Daoy (cell line): Measurements from ENCODE around the gene COTL1. TPM values are rescaled to one million over a fixed set of nuclear protein-coding genes. Genes with fewer than 3 reads are reported as not detected.
A peak's percentile ranks its signal among the peaks of the same experiment; 100 is the strongest.

Experiments used
- DNase-seq: peaks from one replicate; pipeline ENCODE4 v3.0.0-alpha.2; 2015; ENCODE audit warnings: low read depth
- total RNA-seq: library from RNA; depleted of rRNA; stranded (reverse); fragments of >200 nt; shearing (Covaris generic); gene quantifications from 2 replicates; pipeline ENCODE4 v1.2.3, GENCODE V29; 2014

Gene COTL1
- total RNA-seq, 1 experiment from 2014 or later, result 128 TPM

DNA sequence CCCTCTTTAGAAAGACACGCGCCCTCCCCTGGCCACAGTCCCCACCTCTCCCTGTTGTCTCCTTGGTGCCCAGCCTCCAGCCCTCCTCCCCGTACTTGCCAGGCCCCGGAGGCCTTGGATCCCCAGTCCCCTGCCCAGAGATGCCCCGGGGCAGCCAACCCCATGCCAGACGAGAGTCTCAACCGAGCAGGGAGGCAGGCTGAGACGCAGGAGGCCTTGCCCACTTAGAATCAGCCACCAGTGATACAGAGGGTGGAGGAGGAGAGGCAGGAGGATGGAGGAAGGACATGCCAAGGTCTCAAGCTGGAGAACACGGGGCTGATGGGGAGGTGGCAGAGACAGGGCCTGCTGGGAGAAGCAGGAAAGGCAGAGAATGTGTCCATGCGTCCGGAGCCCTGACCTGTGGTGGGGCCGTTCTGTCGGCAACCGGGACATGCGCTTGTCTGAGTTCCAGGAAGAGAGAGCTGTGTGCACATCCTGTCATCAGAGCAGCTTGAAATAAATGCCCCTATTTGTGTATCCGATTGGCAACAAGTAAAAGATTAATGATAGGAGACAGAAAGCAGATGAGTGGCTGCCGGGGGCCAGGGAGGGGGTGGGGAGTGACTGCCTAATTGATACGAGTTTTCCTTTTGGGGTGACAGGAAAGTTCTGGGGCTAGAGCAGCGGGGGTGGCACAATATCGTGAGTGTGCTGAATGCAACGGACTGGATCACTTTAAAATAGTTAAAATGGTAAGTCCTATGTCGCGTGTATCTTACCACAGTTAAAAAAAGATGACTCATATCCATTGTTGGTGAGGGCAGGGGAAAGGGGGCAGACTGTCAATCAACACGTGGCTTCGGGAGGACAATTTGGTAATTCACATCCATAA is 68.7 kb downstream of the COTL1 start:
- no peak for DNase-seq

DNA sequence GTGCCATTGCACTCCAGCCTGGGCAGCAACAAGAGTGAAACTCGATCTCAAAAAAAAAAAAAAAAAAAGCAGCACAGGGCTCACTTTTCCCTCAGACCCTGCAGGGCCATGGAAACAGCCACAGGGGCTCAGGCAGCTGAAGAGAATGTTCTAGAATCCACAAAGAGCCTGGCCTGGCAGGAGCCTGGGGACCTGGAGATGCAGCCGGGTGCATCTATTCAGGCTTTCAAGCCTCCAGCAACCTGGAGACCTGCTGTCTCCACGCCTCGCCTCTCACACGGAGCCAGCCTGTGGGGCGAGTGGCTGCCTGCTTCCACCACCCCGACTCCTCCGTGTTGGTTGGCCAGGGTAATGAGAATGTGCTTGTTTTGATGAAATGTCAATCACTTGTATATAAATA is 69.4 kb downstream of the COTL1 start:
- no peak for DNase-seq

DNA sequence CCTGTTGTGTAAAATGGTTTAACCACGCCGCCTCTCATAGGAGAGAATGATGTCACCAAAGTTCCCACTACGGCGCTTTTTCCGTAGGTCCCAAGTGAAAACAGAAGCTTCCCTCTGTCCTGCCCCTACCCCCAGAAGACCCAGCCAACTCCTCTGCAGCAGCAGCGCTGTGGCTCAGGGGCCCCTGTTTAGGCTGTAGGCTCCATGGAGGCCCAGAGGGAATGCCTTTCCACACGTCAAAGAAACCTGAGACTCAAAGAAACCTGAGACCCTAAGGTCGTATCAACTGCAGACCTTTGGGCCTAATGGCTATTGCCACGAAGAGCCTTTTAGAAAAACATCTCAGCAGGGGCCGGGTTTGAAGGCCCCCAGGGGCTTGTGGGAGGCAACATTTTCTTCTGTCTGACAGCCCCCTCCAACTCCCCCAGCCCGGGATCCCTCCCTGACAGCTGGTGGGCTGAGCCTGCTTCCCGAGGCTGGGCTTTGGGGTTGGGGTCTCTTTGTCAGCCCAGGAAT is 70.3 kb downstream of the COTL1 start:
- DNase-seq, result no peak

DNA sequence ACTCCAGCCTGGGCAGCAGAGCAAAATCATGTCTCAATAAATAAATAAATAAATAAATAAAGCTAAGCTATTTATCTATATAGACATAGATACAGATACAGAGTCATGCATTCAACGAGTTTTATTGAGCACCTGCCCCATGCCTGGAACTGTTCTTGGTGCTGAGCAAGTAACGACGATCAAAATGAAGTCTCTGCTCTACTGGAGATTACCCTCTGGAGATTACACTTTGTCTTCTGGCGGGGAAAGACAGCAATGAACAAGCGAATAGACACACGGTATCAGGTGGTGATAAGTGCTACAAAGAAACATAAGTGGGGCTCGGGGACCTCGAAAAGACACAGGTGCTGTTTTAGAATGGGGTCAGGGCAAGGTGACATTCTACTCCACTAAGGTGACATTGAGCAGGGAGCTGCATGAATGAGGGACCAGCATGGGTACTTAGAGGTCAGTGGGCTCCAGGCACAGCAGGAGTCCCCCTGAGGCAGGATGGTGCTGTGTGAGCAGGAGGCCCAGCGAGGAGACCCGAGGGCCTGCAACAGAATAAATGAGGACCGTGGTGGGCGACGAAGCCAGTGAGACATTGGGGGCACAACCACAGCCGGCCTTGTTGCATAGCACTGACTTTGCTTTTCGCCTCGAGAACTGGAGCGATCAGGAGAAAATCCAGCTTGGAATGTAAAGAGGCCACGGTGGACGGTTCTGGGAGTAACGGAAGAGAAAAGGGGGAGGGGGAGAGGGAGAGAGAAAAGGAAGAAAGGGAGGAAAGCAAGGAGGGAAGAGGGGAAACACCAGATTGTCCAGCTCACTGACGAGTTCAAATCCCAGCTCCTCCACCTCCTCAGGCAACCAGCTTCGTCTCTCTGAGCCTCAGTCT is 71.0 kb downstream of the COTL1 start:
- no peak for DNase-seq

DNA sequence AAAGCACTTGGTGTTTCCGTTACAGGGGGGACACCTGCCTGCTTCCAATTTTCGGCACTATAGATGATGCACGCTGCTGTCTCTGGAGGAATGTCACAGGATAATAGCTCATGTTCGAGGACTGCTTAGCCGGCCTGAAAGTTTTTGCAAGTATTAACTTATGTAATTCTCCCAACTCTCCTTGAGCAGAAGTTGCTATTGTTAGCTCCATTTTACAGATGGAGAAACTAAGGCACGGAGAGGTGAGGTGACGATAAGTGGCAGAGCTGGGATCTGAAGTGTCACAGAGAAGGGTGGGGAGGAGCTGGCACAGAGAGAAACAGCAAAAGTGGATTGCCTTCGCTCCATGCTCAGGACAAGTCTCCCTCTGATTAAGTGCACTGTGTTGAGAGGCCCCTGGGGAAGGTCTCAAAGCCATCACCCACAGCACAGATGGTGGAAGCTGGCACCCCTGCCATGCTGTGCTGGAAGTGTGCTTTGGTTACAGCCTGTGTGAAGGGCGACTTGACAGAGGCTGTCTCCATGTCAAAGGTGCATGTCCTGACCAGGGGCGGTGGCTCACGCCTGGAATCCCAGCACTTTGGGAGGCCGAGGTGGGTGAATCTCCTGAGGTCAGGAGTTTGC is 72.7 kb downstream of the COTL1 start:
- DNase-seq, result no peak

DNA sequence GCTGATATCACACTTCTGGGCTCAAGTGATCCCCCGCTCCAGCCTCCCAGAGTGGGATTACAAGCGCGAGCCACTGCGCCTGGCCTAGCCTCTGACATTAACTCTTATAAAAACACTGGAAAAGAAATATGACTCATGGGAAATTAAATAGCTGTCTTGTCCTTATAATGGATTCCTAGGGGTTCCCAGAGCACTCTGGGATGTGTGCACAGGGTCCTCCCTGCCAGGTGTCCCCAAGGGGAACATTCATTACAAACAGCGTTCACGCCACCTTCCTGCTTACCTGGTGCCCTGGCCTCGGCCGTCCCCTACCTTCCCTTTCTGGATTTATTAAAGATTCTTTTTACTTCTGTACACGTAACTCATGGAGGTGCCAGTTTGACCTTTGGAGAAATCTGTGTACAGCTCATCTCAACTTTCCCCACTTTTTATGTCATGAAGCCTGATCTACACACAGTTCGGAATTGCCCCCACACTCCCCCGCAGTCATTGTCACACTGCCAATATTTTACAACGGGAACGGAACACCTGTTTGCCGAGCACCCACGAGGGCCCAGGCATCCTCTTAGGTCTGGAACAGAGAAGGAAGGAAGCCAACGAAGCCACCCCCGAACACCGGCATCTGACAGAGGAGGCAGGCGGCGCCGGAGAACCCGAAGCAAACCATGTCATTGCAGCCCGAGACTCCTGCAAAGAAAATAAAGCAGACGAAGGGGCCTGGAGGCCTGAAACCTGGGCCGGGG is 73.7 kb downstream of the COTL1 start:
- DNase-seq, result no peak

DNA sequence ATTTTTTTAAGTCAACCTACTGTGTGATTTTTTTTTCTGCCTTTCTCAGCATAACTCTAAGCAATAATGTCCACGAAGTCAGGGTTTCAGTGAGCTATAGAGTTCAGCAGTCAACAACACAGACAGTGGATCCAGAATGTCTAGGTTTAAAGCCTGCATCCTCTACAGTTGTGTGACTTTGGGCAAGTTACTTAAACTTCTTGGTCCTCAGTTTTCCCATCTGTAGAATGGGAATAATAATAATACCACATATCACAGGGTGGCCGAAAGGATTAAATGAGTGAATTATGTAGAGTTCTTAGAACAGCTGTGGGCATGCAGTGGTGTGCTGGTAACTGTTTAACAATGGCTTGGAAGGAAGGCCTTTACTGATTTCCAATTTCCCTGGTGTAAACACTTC is 74.6 kb downstream of the COTL1 start:
- DNase-seq, result no peak

DNA sequence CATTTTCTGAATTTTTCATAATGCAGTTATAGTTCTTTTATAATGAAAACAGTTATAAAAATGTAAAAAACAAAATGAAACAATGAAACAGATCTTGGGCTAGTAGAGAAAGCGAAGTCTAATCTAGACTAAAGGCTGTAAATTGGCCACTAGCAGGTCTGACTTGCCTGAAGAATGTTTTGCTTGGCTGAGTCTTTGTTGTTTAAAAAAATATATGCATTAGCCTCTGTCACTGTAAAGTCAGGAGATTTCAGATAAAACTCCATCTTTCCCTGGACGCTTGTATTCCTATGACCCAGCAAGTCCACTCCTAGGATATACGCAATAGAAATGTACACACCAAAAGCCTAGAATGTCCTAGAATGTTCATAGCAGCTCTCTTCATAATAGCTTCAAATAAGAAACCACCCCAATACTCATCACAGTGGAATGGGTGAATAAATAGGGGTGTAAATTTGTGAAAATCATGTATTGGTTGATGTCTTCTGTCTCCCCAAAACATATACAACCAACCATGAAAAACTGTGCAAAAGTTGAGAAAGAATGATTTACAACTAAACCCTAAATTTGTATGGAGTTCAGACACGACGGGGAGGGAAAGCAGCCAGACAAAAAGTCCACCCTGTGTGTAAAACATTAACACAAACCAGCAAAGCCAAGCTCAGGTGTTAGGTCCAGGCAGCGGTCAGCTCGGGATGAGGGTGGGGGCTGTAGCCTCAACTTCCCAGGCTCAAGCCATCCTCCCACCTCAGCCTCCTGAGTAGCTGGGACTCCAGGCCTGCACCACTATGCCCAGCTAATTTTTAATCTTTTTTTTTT is 75.7 kb downstream of the COTL1 start:
- no peak for DNase-seq

DNA sequence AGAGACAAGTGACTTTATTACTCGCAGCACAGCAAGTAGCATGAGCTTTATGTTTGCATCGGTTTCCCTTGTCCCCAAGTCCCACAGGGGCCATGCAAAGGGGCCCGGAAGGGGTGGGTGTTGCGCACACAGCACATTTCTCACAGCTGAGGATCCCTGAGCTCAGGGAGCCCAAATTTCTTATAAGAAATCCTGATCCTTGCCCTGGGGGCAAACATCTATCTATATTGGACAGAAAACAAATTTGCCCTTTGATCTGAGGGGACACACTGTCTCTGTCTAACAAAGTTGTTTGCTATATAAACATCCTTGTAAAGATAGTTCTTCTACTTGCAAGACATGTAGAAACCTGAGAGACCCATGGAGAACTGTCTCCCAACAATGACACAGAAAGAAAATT is 77.7 kb downstream of the COTL1 start:
- DNase-seq, result no peak

DNA sequence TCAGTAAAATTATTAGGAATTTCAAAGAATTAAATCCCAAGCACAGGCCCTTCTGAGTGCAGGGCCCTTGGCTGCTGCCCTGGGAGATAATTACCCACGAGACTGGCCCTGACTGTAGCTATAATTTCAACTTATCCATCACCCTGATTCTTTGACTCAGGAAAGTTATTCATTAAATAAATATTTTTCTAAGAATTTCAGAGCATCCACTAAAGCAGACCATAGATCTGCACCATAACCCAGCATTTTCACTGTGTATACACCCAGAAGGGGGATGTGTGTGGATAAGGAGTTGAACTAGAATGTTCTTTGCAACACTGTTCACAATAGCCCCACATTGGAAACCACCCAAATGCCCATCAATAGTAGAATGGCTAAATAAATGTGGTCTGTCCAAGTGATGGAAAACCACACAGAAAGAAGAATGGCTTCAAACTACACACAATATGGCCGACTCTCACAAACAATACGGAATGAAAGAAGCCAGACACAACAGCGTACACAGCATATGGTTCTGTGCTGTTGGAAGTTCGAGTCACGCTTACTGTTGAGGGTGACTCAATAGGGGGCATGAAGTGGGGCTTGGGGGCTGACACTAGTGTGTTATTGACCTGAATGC is 79.5 kb downstream of the COTL1 start:
- no peak for DNase-seq

DNA sequence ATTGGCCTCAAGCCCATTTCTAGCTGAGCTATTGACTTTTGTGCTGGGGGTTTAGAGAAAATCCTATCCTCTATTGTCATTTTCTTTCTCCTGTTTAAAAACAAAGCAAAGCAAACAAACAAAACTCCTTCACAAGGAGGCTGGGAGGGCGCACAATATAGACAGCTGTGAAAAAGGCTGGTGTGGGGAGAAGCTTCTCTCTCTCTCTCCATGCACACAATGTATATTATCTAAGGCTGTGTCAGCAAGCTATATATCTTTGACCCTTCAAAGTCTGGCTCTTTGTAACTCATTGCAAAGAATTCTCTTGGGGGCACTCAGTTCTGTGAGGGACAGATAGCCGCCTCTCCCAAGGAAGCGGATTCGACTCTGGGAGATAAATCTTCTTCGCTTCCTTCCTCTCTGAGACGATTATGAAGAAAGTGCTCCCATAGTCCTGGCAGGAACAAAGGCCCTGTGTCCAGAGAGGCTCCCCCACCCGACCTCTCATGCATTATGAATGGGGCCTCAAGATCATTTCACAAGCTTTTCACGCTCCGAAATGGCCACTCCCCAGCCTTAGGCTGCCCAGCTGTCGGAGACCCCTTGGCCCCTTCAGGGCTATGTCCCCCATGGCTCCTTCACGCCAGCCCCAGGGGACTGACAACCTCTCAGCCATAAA is 80.3 kb downstream of the COTL1 start:
- no peak for DNase-seq

DNA sequence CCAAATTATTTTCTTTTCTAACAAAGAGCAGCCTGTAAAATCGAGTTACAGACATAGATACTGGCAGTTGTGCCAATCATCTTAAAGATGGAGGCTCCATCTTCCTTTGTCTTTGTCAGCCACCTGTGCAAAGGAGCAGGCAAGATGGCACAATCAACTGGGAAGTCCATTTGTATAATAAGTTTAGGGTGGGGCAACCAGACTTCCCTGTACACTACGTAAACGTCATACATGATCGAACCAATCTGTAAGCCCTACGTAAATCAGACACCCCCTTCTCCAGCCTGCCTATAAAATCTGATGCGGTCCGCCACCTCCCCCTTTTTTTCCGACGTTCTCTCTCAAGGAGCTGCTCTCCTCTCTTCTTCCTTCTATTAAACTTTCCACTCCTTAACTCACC is 82.0 kb downstream of the COTL1 start:
- no peak for DNase-seq

DNA sequence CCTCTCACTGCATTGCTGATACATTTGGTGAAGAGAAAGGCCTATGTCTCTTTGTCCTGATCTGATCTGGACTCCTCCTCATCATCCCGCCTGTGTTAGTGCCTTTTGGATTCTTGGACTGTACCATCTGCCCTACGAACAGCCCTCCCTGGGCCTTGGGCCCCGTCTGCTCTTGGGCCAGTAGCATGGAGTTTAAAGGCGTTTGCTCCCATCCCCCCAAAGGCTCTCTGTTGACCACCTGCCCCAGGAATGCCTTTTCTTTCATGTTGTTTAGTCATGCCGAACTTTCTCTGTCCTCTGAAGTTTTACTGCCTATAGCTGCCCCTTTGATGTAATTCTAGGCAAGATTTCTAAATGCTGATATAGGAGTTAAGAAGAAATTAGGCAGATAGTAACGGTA is 82.5 kb downstream of the COTL1 start:
- no peak for DNase-seq

DNA sequence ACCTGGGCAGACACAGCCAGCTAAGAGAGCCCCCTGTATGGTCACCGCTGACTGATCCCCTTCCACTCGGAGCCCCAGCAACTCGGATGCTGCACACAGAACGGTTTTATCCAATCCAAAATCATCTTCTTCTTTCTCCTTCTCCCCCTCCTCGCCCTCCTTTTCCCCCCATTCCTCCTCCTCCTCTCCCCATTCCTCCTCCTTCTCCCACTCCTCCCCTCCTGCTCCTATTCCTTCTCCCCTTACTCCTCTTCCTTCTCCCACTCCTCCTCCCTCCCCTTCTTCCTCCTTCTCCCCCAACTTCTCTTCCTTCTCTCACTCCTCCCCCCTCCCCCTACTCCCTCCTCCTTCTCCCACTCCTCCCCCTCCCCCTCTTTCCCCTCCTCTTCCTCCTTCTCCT is 83.1 kb downstream of the COTL1 start:
- no peak for DNase-seq

DNA sequence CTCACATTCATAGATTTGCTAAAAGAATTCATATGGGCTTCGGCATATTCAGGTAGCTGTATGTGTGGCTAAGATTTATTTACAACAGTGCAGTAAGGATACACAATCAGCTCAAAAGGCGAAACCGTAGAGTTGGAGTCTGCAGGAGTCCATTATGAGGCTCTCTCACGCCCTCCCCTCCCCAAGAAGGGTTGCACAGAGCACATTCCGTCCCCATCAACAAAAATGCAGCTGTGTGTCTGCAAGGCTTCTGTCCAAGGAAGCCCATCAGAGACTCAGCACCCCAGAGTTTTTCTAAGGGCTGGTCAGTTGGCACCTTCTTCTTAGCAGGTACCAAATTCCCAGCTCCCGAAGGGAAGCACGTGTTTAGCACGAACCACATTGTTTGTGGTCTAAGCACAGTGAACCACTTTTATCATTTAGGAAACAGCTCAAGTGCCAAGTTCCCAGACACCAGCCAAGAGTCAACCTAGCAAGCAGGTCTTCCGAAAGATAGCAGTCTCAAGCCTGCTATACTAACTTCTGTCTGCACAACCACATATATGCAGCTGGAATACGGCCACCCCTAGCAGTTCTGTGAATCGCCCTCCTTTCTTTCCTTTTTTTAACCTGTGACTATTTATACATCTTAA is 84.9 kb downstream of the COTL1 start:
- DNase-seq, result no peak

DNA sequence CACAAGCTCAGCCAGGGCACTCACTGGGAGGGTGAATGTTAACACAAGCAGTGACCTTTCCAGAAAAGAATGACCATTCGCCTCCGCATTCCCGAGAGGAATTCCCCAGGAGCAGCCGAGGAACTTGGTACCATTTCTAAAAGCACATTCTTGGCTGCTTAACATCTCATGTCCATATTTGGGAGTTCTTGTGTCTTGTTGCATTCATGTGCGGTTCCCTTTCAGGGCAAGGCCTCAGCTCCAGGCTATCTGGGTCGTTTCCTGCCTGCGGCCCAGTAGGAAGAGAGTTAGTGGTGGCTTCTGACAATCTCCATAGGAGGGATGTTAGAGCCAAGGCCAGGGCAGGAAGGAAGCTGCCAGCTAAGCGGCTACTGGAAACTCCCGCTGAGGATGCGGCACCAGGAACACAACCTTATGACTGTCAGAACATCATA is 85.6 kb downstream of the COTL1 start:
- peak; percentile 91 for DNase-seq

DNA sequence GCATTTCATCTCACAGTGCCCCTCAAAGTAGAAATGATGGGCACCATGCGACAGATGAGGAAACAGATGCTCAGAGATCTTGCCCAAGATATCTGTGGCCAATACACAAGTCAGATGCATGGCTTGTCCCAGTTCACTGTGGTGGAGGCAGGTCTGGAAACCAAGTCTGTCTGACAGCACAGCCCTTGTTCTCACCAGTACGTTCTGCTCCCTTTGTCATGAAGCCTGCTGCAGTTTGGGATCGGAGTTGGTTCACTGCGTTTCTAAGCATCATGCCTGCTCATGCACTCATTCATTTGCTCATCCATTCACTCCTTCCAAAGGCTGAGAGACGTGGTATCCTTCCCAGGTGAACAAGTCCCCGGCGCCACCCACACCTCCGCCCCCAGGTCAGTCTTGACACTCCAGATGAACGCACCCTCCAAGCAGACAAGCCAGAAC is 86.2 kb downstream of the COTL1 start:
- DNase-seq, result no peak

DNA sequence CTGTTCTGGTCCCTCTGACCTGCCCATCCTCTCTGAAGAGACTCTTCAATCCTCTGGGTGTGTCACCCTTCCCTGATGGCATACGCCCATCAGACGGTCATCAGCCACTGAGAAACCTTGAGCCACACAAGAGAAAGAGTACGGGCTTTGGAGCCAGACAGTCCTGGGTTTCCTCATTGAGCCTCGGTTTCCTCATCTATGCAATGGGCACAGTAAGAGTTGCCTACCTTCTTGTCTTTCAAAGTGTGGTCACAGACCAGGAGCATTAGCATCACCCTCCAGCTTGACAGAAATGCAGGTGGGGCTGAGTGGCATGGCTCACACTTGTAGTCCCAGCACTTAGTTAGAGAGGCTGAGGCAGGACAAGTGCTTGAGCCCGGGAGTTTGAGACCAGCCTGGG is 87.3 kb downstream of the COTL1 start:
- no peak for DNase-seq

DNA sequence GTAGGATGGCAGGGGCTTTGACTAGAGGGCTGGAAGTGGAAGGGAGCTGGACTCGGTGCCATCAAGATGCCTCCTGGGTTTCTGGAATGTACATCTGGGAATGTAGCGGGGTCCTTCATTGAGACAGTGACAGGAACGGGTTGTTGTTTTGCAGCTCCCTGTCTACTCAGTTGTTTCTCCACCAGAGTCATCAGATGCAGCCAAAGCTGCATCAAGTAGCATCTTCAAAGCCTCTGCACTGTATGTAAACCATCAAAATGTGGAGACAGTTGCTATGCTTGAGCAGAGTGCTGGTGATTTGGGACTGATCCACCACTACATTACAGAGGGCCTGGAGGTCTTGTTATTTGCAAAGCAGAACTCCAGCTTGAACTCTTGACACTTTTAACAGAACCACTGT is 88.3 kb downstream of the COTL1 start:
- no peak for DNase-seq
